CD1c-positive myeloid dendritic cell (primary cell): ENCODE measurements around the gene OR2AK2.
A peak's percentile ranks its signal among the peaks of the same experiment; 100 is the strongest.

Experiments
- DNase-seq: peaks from one replicate; pipeline ENCODE4 v3.0.0-alpha.2; 2016; ENCODE audit errors: extremely low spot score

OR2AK2 gene, protein sequence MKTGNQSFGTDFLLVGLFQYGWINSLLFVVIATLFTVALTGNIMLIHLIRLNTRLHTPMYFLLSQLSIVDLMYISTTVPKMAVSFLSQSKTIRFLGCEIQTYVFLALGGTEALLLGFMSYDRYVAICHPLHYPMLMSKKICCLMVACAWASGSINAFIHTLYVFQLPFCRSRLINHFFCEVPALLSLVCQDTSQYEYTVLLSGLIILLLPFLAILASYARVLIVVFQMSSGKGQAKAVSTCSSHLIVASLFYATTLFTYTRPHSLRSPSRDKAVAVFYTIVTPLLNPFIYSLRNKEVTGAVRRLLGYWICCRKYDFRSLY

DNA sequence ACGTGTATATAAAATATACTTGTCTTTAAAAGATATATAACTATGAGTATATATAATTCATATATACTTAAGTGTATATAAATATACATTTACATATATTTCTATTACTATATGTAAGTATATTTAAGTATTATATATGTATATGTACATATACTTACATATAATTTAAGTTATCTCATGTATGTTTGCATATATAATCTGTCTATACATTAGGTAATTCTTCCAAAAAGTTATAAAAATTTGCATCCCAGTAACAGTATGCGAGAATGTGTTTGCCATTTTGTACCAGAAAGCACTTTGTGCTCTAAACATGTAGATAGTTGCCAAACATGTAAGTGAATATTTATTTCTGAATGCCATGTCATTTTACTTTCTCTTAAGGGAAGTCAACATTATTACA lies at the start of gene OR2AK2:
TSS of gene OR2AK2 (plus strand) at position 301 of the 400 bp plus-strand sequence. CDS start 144 bp downstream, outside the sequence.
- no peak for DNase-seq

DNA sequence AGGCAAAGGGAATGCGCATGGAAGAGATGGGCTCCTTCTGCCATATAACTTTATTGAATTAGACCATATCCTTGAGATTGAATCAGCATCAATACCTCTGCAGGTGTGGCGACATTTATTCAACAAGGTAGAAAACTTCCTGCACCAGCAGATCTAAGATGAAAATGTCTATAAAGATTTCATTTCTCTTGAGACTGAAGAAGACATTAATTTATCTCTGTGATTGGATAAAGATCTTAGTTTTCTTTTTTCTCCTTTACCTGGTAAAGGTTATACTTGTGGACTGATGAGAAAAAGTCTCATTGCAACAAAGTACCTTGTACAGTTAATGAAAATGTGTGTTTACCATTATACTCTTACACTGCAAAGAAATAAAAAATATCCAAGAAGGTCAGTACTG lies 45.1 kb upstream of the OR2AK2 start, which contains the start of gene OR2T8:
TSS of gene OR2T8 (plus strand) at position 301 of the 400 bp plus-strand sequence. CDS start 766 bp downstream, outside the sequence.
- no peak for DNase-seq

DNA sequence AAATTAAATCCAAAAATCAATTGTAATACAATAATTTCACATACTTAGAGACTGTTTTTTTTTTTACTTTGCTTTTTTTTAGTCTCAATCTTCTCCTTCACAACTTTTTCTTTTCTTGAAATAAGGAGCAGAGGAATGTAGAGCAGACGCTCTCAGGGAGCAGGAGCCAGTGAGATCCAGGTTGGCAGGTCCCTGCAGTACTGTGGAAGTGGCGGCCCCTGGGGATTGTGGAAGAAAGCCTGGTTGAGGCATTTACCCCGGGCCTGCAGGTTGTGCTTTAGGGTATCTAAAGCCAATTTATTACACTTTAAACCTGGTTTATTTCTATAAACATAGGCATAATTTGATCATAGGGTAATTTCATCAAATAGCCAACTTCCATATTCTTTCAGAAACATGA lies 41.1 kb upstream of the OR2AK2 start:
- no peak for DNase-seq

DNA sequence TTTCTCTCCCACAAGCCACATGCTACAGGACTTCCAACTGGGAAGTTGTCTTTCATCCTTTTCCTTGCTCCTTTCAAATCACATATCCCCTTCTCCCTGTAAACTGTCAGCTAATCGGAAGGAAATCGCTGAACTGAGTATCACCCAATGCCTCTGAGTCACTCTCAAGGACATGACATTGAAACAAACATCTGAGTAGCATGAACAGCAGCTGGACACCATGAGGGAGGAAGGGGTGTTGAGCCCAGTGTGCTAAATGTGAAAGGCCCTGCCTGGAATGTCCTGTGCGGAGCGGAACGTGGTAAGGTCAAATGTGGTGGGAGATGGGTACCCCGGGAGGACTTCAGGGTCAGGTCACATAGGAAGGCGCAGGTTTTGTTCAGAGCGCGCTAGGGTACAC lies 40.2 kb upstream of the OR2AK2 start, which contains the start of gene OR2AJ1:
TSS of gene OR2AJ1 (plus strand) at position 22 of the 400 bp plus-strand sequence. CDS start 8,880 bp downstream, outside the sequence.
- no peak for DNase-seq

DNA sequence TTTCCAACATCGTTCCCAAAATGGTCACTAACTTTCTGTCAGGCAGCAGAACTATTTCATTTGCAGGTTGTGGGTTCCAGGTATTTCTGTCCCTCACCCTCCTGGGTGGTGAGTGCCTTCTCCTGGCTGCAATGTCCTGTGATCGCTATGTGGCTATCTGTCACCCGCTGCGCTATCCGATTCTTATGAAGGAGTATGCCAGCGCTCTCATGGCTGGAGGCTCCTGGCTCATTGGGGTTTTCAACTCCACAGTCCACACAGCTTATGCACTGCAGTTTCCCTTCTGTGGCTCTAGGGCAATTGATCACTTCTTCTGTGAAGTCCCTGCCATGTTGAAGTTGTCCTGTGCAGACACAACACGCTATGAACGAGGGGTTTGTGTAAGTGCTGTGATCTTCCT lies 31.0 kb upstream of the OR2AK2 start:
- DNase-seq, result no peak

DNA sequence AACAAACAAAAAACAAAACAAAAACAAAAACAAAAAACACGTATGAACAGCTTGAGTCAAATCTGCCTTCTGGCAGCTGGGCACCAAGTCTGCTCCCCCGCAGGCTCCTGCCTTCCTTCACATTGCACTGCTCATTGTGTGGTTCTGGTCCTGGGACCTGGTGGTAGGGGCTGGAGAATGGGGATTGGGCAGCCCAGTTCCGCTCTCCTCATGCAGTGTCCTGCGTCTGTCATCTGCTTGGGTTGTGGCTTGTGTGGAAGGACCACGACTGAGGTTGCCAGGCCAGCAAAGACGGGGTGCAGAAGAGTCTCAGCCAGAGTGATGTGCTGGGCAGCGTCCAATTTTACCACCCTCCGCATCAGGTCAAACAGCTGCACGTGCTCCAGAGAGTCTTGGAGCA lies 29.3 kb upstream of the OR2AK2 start:
- DNase-seq, result no peak

DNA sequence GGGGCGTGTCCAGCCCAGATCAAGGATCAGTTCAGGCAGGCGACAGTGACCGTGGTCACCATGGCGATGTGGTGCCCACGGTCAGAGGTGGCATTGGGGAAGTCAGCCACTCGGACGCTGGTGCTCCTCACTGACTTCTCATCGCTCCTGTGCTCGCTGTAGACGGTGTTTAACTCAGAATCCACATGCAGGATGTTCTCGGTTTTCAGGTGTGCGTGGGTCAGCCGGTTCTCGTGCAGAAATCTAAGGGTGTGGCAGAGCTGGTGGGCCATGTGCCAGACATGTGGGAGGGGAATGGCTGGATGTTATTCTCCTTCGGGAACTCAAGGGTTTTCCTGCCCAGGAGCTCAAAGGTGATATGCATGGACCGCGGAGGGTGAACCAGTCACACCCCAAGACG lies 28.6 kb upstream of the OR2AK2 start:
- DNase-seq, result no peak

DNA sequence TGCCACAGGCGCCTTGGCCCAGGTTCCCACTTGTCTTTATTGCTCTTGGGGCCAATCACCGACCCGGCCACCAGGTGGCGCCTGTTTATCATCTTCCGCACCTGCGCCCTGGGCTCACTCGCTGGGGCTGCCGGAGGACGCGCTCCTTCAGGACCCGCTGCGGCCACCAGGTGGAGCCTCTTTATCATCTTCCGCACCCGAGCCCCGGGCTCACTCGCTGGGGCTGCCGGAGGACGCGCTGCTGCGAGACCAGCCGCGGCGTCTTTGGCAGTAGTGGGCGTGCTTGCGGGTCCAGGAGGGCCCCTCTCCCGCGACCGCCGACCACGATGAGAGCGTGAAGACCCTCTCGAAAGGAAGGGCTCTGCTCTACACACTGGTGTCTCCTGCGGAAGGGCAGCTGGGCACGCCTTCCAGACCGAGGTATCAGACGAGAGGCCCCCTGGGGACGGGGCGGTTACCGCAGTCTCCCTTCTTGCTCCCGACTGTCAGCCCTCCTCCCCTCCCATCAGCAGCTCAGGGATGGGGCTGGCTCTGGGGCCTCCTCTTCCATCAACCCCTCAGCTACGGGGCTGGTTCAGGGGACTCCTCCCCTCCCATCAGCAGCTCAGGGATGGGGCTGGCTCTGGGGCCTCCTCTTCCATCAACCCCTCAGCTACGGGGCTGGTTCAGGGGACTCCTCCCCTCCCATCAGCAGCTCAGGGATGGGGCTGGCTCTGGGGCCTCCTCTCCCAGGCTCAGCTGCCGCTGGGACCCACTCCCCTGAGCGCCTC lies 27.9 kb upstream of the OR2AK2 start:
- DNase-seq, result peak; percentile 86

DNA sequence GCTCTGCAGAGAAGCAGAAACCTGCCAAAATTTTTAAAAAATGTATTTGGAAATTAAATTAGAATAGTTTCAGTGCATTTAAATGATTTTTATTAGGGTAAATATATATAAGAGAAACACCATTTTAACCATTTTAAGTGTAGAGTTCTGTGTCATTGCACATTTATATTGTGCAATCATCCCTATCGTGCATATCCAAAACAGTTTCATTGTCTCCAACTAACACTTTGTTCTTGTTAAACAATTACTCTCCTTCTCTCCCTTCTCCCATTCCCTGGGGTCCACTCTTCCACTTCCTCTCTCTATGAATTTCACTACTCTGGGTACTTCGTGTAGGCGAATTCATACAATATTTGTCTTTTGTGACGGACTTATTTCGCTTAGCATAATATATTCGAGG lies 22.4 kb upstream of the OR2AK2 start:
- DNase-seq, result no peak

DNA sequence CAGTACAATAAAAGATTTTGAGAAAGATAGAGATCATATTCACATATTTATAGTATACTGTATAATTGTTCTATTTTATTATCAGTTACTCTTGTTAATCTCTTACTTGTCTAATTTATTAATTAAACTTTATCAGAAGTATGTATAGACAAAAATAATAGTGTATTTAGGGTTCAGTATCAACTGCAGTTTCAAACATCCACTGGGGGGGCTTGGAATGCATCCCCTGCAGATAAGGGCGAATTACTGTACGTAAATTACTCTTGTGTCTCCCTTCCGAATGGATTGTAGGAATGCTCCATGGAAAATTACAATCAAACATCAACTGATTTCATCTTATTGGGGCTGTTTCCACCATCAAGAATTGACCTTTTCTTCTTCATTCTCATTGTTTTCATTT lies 16.5 kb upstream of the OR2AK2 start, which contains the start of gene OR2L8:
TSS of gene OR2L8 (plus strand) at position 301 of the 400 bp plus-strand sequence. CDS start at position 301, 0 bp downstream.
- no peak for DNase-seq

DNA sequence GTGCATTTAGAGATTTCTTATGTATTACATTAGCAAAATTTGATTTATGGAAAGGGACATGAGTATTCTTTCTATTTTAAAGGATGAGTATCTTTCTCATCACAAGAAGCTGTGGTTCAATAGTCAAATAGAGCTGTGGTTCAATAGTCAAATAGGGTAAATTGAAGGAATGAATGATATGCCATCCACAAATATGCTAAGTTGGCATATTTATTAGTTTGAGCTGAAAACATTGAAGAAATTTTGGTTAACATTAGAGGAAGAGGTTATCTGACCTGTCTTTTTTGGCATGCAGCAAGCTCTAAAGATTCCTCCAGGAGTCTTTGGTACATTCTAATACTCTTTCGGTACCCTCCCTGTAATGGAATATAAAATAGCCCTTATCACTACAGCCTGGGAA lies 11.6 kb upstream of the OR2AK2 start:
- no peak for DNase-seq

DNA sequence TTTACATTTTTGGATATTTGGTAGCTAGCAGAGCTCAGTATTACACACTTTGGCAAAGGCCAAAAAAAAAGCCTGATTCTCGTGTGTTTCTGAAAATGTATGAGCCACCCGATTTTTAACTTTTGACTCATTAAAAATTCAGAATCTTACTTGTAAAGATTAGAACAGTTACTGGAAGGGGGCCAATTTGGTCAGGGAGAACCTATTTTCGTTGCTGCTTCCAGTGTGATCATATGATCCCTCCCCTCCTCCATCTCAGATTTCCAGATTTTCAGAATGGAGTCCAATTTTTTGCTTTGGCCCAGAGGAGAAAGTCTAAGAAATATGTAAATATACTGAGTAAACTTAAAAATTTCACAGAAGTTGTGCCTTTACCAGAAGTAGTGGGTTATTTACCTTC lies 3.2 kb upstream of the OR2AK2 start:
- no peak for DNase-seq

DNA sequence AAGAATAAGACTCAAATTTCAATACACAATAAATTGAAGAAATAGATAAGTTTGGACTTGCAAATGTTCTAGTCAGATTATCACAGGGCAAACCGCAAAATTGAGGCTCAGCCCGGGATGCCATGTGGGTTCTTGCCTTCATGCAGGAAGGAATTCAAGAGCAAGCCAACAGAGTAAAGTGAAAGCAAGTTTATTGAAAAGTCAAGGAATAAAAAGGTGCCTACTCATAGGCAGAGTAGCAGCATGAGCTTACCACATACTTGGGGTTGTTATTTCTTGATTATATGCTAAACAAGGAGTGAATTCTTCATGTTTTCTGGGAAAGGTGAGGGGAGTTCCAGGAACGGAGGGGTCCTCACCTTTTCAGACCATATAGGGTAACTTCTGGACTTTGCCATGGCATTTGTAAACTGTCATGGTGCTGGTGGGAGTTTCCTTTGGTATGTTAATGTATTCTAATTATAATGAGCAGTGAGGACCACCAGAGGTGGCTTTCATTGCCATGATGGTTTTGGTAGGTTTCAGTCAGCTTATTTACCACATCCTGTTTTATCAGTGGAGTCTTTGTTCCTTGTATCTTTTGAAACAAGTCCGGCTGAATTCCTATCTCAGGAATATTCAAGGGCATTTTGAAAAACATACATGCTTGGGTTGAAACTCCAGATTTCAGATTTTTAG lies 2.0 kb upstream of the OR2AK2 start:
- no peak for DNase-seq

DNA sequence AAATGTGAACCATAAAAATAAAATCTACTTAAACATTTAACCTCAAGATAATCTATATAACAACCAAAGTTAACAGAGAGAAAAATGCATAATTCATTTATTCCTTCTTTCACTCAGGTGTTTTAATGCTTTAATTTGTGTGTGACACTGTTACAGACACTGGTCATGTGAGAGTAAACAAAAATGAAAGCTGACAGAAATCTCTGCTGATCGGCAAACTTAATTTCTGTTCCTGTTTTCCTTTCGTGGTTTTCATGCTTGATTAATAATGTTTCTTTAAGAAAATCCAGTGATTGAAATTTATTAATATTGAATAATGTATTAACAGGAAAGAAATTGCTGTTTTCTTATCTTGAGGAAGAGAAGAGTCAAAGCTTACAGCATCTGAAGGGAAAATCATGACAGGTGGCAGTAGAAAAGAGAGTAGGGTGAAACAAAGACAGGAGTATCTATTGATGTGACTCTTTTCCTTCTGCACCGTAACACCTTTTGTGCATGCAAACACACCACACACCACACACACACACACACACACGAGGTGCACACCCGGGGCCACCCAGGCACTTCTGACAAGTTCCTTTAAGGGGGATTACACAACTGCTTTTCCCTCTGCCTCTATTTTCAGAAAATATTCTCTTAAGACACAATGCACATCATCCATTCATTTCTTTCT lies 1.6 kb downstream of the OR2AK2 start:
- peak; percentile 5 for DNase-seq

DNA sequence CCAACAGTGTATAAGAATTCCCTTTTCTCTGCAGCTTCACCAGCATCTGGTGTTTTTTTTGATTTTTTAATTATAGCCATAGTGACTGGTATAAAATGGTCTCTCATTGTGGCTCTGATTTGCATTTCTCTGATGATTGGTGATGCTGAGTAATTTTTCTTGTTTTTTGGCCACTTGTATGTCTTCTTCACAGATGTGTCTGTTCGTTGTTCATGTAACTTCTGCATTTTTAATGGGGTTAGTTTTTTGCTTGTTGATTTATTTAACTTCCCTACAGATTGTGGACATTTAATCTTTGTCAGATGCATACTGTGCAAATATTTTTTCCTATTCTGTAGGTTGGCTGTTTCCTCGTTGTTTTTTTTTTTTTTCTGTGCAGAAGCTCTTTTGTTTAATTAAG lies 28.0 kb downstream of the OR2AK2 start:
- DNase-seq, result no peak

DNA sequence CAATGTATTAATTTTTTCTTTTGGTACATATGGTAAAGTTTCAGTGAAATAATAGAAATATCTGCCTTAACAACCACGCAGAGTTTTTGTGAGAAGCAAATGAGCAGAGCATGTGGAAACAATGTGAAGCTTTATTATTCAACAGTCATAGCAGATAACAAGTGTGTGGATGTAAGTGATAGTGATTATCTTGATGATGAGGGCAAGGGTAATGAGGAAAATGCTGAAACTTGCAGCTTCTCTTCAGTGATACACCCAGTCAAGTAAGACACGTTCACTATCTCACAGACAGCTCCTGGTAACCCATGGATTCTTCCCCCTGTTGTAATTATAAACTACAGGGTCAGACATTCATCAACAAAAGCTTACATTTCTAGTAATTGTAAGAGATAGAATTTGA lies 33.8 kb downstream of the OR2AK2 start:
- DNase-seq, result no peak

DNA sequence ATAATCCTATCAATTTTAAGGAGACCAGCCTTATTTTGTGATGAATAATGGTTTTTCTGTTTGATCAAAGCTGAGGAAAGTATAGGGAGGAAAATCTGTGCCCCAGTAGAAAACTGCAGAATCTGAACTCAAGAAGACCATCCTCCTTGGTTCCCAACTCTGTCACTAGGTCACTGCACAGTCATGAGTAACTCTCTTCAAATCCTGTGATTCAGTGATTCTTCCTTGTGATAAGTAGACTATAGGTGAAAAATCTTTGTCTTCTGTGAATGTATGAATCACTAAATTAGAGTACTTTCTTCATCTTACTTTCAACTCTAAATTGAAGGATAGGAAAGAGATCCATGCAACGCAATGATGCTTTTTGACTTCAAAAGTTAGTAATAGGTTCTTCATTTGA lies 35.1 kb downstream of the OR2AK2 start:
- DNase-seq, result no peak

DNA sequence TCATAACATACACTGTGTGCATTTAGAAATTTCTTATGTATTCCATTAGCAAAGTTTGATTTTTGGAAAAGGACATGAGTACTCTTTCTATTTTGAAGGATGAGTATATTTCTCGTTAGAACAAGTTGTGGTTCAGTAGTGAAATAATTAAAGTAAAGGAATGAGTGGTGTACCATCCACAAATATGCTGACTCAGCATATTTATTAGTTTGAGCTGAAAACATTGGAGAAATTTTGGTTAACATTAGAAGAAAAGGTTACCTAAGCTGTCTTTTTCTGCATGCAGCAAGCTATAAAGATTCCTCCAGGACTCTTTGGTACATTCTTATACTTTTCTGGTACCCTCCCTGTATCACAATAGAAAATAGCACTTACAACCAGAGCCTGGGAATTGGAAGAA lies 42.7 kb downstream of the OR2AK2 start:
- DNase-seq, result no peak

DNA sequence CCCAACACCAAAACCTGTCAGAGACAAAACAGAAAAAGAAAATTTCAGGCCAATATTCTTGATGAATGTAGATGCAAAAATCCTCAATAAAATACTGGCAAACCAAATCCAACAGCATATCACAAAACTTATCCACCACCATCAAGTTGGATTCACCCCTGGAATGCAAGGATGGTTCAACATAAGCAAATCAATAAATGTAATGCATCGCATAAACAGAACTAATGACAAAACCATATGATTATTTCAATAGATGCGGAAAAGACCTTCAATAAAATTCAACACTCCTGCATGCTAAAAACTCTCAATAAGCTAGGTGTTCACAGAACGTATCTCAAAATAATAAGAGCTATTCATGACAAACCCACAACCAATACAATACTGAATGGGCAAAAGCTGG lies 44.6 kb downstream of the OR2AK2 start:
- DNase-seq, result no peak

DNA sequence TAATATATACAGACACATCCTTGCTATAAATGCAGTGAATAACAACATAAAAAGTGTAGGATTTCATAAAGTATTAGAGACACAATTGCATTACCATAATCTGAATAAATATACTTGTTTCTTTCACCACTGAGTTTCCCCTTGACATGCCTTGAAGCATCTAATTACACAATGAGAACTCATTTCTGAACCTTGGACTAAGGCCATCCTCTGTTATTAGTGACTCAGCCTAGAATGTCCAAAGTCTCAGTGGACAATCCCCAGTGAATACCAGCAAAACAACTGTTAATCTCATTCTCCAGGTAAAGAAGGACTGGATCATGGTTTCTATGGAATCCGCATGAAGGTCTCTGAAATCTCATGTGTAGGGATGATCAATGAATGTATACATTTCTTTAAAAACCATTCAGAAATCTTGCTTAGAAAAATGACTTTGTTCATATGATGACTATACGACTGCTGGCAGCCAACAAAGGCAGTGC lies 48.2 kb downstream of the OR2AK2 start, which contains the start of gene OR2L5:
TSS of gene OR2L5 (plus strand) at position 432 of the 482 bp plus-strand sequence. CDS start 8,288 bp downstream, outside the sequence.
- no peak for DNase-seq

DNA sequence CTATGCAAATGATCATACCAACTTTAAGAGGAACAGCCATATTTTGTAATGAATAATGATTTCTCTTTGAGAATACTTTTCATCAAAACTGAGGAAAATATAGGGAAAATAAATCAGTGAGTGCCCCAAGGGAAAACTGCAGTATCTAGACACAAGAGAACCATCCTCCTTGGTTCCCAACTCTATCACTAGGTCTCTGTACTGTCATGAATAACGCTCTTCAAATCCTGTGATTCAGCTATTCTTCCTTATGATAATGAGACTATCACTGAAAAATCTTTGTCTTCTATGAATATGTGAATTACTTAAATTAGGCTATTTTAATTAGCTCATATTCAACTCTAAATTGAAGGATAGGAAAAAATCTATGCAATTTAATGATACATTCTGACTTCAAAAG lies 50.8 kb downstream of the OR2AK2 start:
- DNase-seq, result no peak
